Muscle of back (tissue), 11 donors: ENCODE measurements around the gene FKBP1A. TPM values are rescaled to one million over a fixed set of nuclear protein-coding genes. Genes with fewer than 3 reads are reported as not detected.

Source experiments
- DNase-seq, 3 donors: peaks; one replicate each; pipeline versions ENCODE4 v3.0.0 to v3.0.0-alpha.2; 2013
- polyA plus RNA-seq, 10 donors: library from polyadenylated mRNA; unstranded; fragments of 120-200 nt; gene quantifications; one replicate each; pipeline ENCODE4 v1.2.1, GENCODE V29; 2013; ENCODE audit not compliant: insufficient read length in 10 of 10

FKBP1A gene
- polyA plus RNA-seq, 10 donors, result 250 to 317 (median 277) TPM

GRCh38 chr20:1320902-1321653 lies 71.8 kb downstream of the FKBP1A start:
- DNase-seq, result no peak

- DNase-seq, result no peak
Observed at GRCh38 chr20:1320016-1320415, 72.8 kb downstream of the FKBP1A start.

- DNase-seq, result no peak
Observed at GRCh38 chr20:1319462-1319861, 73.4 kb downstream of the FKBP1A start.

GRCh38 chr20:1319051-1319450 lies 73.8 kb downstream of the FKBP1A start:
- no peak for DNase-seq

Other genes starting within 250 kb of the FKBP1A start
- 1 to 10 TPM; 2.0 to 5.0 (median 3.3) TPM for gene TMEM74B, start 208.1 kb downstream of the FKBP1A start, polyA plus RNA-seq
- under 1 TPM; 0.27 to 0.86 (median 0.49) TPM for gene C20orf202, start 189.6 kb downstream of the FKBP1A start, polyA plus RNA-seq
- under 1 TPM in 3 of 10 donors, not detected in 7; 0.10 to 0.13 (median 0.11) TPM for gene RAD21L1, start 167.0 kb downstream of the FKBP1A start, polyA plus RNA-seq
- gene SNPH, start 126.8 kb downstream of the FKBP1A start, polyA plus RNA-seq, result 1 to 10 TPM; 4.5 to 9.6 (median 5.6) TPM
- 1 to 10 TPM in 9 of 10 donors, under 1 TPM in 1; 0.83 to 2.7 (median 1.8) TPM for gene SDCBP2, start 63.9 kb downstream of the FKBP1A start, polyA plus RNA-seq
- 10 to 100 TPM; 60.6 to 77.7 (median 65.6) TPM for gene NSFL1C, start 73.8 kb upstream of the FKBP1A start, polyA plus RNA-seq
- gene SIRPB2, start 98.4 kb upstream of the FKBP1A start, polyA plus RNA-seq, result 1 to 10 TPM in 9 of 10 donors, under 1 TPM in 1; 0.91 to 2.7 (median 1.9) TPM
- not detected for gene SIRPD, start 164.7 kb upstream of the FKBP1A start, polyA plus RNA-seq
- 1 to 10 TPM in 8 of 10 donors, under 1 TPM in 2; 0.26 to 2.6 (median 1.5) TPM for gene SIRPB1, start 227.0 kb upstream of the FKBP1A start, polyA plus RNA-seq